Gastrocnemius medialis (tissue), 4 donors: ENCODE results near the gene ZNF415.

ENCODE experiments used
- CTCF ChIP-seq, 5 experiments: fragments of 450-650 bp in 3 of 5; fragments of 200-600 bp in 2 of 5; sonication (generic) in 2 of 5; IDR thresholded peaks in 4 of 5; conservative IDR thresholded peaks in 1 of 5; 1 replicate in 4 of 5; 2 replicates in 1 of 5; pipeline ENCODE4 v1.5.1; 2016 to 2019; ENCODE audit warnings: antibody characterized with exemption in 5 of 5, mild to moderate bottlenecking in 3 of 5, moderate library complexity in 3 of 5
- POLR2A ChIP-seq, 2 donors: fragments of 450-650 bp; IDR thresholded peaks; one replicate each; pipeline ENCODE4 v1.6.1; 2017; ENCODE audit warnings: antibody characterized with exemption in 2 of 2, mild to moderate bottlenecking in 2 of 2, moderate library complexity in 2 of 2

- TF ChIP-seq CTCF (IDR thresholded peaks at IDR 0.05 in 4 of 5, conservative IDR thresholded peaks at IDR 0.05 in 1 of 5) (no peak), POLR2A (IDR thresholded peaks at IDR 0.05) (no peak)
Measured at GRCh38 chr19:53068199-53068598, 64.5 kb downstream of the ZNF415 start.
